Measurements from ENCODE around the gene AIM2.
"Not testable (repeated sequence)": the region's sequence is repeated elsewhere in the genome, so short reads cannot be mapped to it uniquely, and the experiment has no call there.

Gene AIM2

GRCh38 chr1:159113596-159114433, 37.2 kb upstream of the AIM2 start:
- intact Hi-C loops (cut with DNase I; ENCODE audit: low total_unique reads) = no loop called here
- Histone ChIP-seq H3K9me3 (no peaks in the 10 kb centered on the region), H3K4me1 (peaks cover 0 to 3% (median 0%) of the 10 kb centered on the region in 4 donors), H3K27me3 (no peaks in the 10 kb centered on the region), H3K36me3 (no peaks in the 10 kb centered on the region), H3K4me3 (no peak overlapping the region), H3K27ac (no peak overlapping the region)
- no peak for DNase-seq
- TF ChIP-seq, protein P1, sequence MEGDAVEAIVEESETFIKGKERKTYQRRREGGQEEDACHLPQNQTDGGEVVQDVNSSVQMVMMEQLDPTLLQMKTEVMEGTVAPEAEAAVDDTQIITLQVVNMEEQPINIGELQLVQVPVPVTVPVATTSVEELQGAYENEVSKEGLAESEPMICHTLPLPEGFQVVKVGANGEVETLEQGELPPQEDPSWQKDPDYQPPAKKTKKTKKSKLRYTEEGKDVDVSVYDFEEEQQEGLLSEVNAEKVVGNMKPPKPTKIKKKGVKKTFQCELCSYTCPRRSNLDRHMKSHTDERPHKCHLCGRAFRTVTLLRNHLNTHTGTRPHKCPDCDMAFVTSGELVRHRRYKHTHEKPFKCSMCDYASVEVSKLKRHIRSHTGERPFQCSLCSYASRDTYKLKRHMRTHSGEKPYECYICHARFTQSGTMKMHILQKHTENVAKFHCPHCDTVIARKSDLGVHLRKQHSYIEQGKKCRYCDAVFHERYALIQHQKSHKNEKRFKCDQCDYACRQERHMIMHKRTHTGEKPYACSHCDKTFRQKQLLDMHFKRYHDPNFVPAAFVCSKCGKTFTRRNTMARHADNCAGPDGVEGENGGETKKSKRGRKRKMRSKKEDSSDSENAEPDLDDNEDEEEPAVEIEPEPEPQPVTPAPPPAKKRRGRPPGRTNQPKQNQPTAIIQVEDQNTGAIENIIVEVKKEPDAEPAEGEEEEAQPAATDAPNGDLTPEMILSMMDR (IDR thresholded peaks at IDR 0.05) = no peak

DNA sequence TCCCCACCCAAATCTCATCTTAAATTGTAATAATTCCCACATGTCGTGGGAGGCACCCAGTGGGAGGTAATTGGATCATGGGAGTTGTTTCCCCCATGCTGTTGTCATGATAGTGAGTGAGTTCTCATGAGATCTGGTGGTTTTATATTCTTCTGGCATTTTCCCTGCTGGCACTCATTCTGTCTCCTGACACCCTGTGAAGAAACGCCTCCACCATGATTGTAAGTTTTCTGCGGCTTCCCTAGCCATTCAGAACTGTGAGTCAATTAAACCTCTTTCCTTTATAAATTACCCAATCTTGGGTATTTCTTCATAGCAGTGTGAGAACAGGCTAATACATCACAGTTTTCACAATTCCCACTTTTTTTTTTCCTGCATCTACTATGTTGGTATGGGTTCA, 26.5 kb upstream of the AIM2 start:
- H3K9me3 ChIP-seq; H3K27me3 ChIP-seq; intact Hi-C loops (cut with DNase I; ENCODE audit: low total_unique reads); DNase-seq; H3K4me1 ChIP-seq; H3K27ac ChIP-seq; H3K4me3 ChIP-seq; H3K36me3 ChIP-seq: not testable (repeated sequence)

- Histone ChIP-seq H3K9me3 (no peaks in the 10 kb centered on the region), H3K4me1 (no peaks in the 10 kb centered on the region), H3K27me3 (peaks cover 0 to 1% of the 10 kb centered on the region in 2 donors), H3K36me3 (no peaks in the 10 kb centered on the region), H3K4me3 (no peak overlapping the region), H3K27ac (no peak overlapping the region)
- intact Hi-C loops (cut with DNase I; ENCODE audit: low total_unique reads) = no loop called here
- no peak for DNase-seq
- TF ChIP-seq, protein P1 (IDR thresholded peaks at IDR 0.05) = no peak
Observed at GRCh38 chr1:159100589-159100988, 24.0 kb upstream of the AIM2 start.

- intact Hi-C loops (cut with DNase I; ENCODE audit: low total_unique reads) = no loop called here
Observed at GRCh38 chr1:159098596-159098995, 22.0 kb upstream of the AIM2 start.

DNA sequence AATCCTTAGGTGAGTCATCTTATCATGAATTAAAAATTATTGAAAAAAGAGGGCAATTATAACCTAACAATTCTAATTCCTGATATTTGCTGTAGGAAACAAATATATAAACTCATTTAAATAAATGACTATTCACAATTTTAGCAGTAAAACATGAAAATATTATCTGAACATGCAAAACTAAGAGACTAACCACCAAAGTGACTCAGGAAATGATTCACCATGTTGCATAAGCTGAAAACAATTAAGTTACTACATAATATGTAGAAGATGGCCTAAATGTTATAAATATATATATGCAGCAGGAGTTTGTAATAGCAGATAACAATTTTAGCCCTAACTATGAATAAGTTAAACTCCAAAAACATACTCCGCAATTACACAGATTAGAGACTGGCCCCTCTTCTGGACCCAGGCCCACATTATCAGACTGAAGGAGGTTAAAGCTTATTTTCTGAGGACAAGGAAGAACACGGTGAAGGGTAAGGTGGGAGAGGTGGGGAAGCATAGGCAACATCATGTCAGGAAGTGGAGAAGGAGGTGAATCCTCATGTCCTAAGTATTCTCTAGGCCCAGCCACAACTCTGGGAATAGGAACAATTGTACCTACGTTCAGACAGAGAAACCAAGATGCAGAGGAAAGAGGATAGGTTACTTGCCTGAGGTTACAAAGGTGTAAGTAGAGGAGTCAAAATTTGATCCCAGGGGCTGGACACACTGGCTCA, 15.6 kb upstream of the AIM2 start:
- Histone ChIP-seq H3K27ac (no peak overlapping the region), H3K27me3 (no peaks in the 10 kb centered on the region), H3K9me3 (no peaks in the 10 kb centered on the region), H3K4me1 (no peaks in the 10 kb centered on the region), H3K36me3 (no peaks in the 10 kb centered on the region), H3K4me3 (no peak overlapping the region)
- intact Hi-C loops (cut with DNase I; ENCODE audit: low total_unique reads) = no loop called here
- TF ChIP-seq, protein P1 (IDR thresholded peaks at IDR 0.05) = no peak
- DNase-seq = no peak

More at GRCh38 chr1:159098596-159098995, 22.0 kb upstream of the AIM2 start:
- Histone ChIP-seq H3K36me3 (no peaks in the 10 kb centered on the region), H3K4me3 (no peak overlapping the region), H3K27me3 (no peaks in the 10 kb centered on the region), H3K27ac (no peak overlapping the region), H3K9me3 (no peaks in the 10 kb centered on the region), H3K4me1 (no peaks in the 10 kb centered on the region)
- TF ChIP-seq, protein P1 (IDR thresholded peaks at IDR 0.05) = no peak
- no peak for DNase-seq

DNA sequence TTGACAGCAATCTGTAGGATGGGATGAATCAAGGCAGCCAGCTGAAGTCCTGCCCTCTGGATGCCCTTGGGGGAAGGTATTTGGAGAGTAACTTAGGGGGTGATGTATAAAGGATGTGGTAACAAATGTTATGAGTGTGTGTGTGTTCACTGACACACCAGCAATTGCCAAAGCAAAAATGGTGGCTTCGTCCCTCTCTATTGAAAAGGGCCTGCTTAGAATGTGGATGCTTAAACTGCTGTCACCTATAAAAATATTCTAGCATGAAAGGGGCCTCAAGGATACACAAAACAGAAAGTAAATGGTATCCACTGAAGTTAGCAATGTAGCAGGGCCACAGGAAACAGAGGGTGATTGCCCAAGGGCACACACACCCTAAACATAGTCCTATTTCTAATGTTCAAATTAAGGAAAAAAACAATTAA, 15.1 kb upstream of the AIM2 start:
- Histone ChIP-seq H3K27me3 (no peaks in the 10 kb centered on the region), H3K27ac (no peak overlapping the region), H3K4me1 (no peaks in the 10 kb centered on the region), H3K9me3 (no peaks in the 10 kb centered on the region), H3K4me3 (no peak overlapping the region), H3K36me3 (no peaks in the 10 kb centered on the region)
- no peak for DNase-seq
- intact Hi-C loops (cut with DNase I; ENCODE audit: low total_unique reads) = no loop called here
- TF ChIP-seq, protein P1 (IDR thresholded peaks at IDR 0.05) = no peak

All from tibial artery (tissue), 4 donors.